Neural cell (in vitro differentiated cells): ENCODE results near the gene SBSN. TPM values are rescaled to one million over a fixed set of nuclear protein-coding genes. Genes with fewer than 3 reads are reported as not detected.

Source experiments
- H2AFZ ChIP-seq: fragments of 200-600, 300-800 bp; sonication (generic), shearing (Covaris generic); 2 replicates; pipeline ENCODE4 v1.6.0; 2014; ENCODE audit warnings: low read depth, mild to moderate bottlenecking, antibody characterized with exemption, low read length, moderate library complexity
- H3F3A ChIP-seq: fragments of 200-600 bp; shearing (Covaris generic); 2 replicates; pipeline ENCODE4 v1.6.1; 2016; ENCODE audit warnings: mild to moderate bottlenecking, moderate library complexity, mixed read lengths, antibody characterized with exemption, low read length; ENCODE audit not compliant: insufficient read depth, poor library complexity, severe bottlenecking
- H3K27ac ChIP-seq: fragments of 200-600, 300-800 bp; sonication (generic), shearing (Covaris generic); 2 replicates; pipeline ENCODE4 v1.5.1; 2014; ENCODE audit warnings: mild to moderate bottlenecking, low read length, moderate library complexity
- H3K27me3 ChIP-seq: fragments of 300-800, 200-600 bp; sonication (generic), shearing (Covaris generic); 2 replicates; pipeline ENCODE4 v1.6.0; 2014; ENCODE audit warnings: mild to moderate bottlenecking, low read depth, low read length, moderate library complexity; ENCODE audit not compliant: insufficient read depth
- H3K36me3 ChIP-seq: fragments of 300-800, 200-600 bp; sonication (generic), shearing (Covaris generic); 2 replicates; pipeline ENCODE4 v1.5.1; 2014; ENCODE audit warnings: mild to moderate bottlenecking, antibody characterized with exemption, low read length, moderate library complexity; ENCODE audit not compliant: insufficient read depth
- H3K4me2 ChIP-seq: fragments of 300-800, 200-600 bp; sonication (generic), shearing (Covaris generic); 2 replicates; pipeline ENCODE4 v1.6.0; 2014; ENCODE audit warnings: mild to moderate bottlenecking, low read length
- H3K4me3 ChIP-seq: fragments of 300-800, 200-600 bp; sonication (generic), shearing (Covaris generic); 2 replicates; pipeline ENCODE4 v1.5.1; 2014; ENCODE audit warnings: mild to moderate bottlenecking, low read length, moderate library complexity
- H3K79me2 ChIP-seq: fragments of 200-600 bp; shearing (Covaris generic); replicated peaks from 2 replicates; pipeline ENCODE4 v1.6.0; 2014; ENCODE audit warnings: mild to moderate bottlenecking, low read length, moderate library complexity; ENCODE audit not compliant: insufficient read depth
- H3K9ac ChIP-seq: fragments of 300-800, 200-600 bp; sonication (generic), shearing (Covaris generic); 2 replicates; pipeline ENCODE4 v1.6.1; 2016; ENCODE audit warnings: mild to moderate bottlenecking, low read length, mixed read lengths
- H3K9me2 ChIP-seq: fragments of 200-600 bp; shearing (Covaris generic); 2 replicates; pipeline ENCODE4 v1.6.1; 2016; ENCODE audit warnings: mild to moderate bottlenecking, low read length, mixed read lengths; ENCODE audit not compliant: insufficient read depth
- H3K9me3 ChIP-seq: fragments of 200-600, 300-800 bp; sonication (generic), shearing (Covaris generic); 2 replicates; pipeline ENCODE4 v1.6.1; 2016; ENCODE audit warnings: mild to moderate bottlenecking, mixed run types, low read length, moderate library complexity, mixed read lengths
- H4K20me1 ChIP-seq: fragments of 200-600 bp; shearing (Covaris generic); 2 replicates; pipeline ENCODE4 v1.6.1; 2016; ENCODE audit warnings: mild to moderate bottlenecking, mixed run types; ENCODE audit not compliant: insufficient read depth
- EP300 ChIP-seq: fragments of 450-650 bp; conservative IDR thresholded peaks from 2 replicates; pipeline ENCODE4 v1.6.1; 2014; ENCODE audit warnings: antibody characterized with exemption, mild to moderate bottlenecking, moderate library complexity; ENCODE audit not compliant: poor library complexity, severe bottlenecking
- EZH2 ChIP-seq: fragments of 200-600, 300-800 bp; shearing (Covaris generic), sonication (generic); IDR thresholded peaks from 2 replicates; pipeline ENCODE4 v1.6.1; 2014; ENCODE audit warnings: antibody characterized with exemption, low read length, borderline replicate concordance, mild to moderate bottlenecking; ENCODE audit not compliant: insufficient read depth, poor library complexity, severe bottlenecking
- MXI1 ChIP-seq: fragments of 450-650 bp; conservative IDR thresholded peaks from 2 replicates; pipeline ENCODE4 v1.6.1; 2014; ENCODE audit warnings: antibody characterized with exemption, mild to moderate bottlenecking; ENCODE audit not compliant: poor library complexity, severe bottlenecking
- POLR2AphosphoS5 ChIP-seq: IDR thresholded peaks from 2 replicates; pipeline ENCODE4 v1.6.1; 2012
- RAD21 ChIP-seq: fragments of 450-650 bp; conservative IDR thresholded peaks from 2 replicates; pipeline ENCODE4 v1.6.1; 2014; ENCODE audit warnings: antibody characterized with exemption, mild to moderate bottlenecking, moderate library complexity
- REST ChIP-seq: IDR thresholded peaks from 2 replicates; pipeline ENCODE4 v1.6.1; 2012; ENCODE audit warnings: borderline replicate concordance
- SMC3 ChIP-seq: fragments of 450-650 bp; conservative IDR thresholded peaks from 2 replicates; pipeline ENCODE4 v1.6.1; 2014; ENCODE audit warnings: antibody characterized with exemption, mild to moderate bottlenecking, moderate library complexity; ENCODE audit not compliant: poor library complexity
- TAF1 ChIP-seq: IDR thresholded peaks from 2 replicates; pipeline ENCODE4 v1.6.1; 2012; ENCODE audit warnings: low read depth
- polyA plus RNA-seq: library from polyadenylated mRNA; depleted of rRNA; stranded (reverse); fragments of >200 nt; gene quantifications from 2 replicates; pipeline ENCODE4 v1.2.3, GENCODE V29; 2014
- TF ChIP-seq, protein P1 (sequence below): fragments of 450-650 bp; IDR thresholded peaks from 2 replicates; pipeline ENCODE4 v1.5.1; 2014; ENCODE audit warnings: antibody characterized with exemption, mild to moderate bottlenecking, moderate library complexity; ENCODE audit not compliant: poor library complexity, severe bottlenecking

SBSN gene
- polyA plus RNA-seq, 1 donor from 2014 or later: not detected

DNA sequence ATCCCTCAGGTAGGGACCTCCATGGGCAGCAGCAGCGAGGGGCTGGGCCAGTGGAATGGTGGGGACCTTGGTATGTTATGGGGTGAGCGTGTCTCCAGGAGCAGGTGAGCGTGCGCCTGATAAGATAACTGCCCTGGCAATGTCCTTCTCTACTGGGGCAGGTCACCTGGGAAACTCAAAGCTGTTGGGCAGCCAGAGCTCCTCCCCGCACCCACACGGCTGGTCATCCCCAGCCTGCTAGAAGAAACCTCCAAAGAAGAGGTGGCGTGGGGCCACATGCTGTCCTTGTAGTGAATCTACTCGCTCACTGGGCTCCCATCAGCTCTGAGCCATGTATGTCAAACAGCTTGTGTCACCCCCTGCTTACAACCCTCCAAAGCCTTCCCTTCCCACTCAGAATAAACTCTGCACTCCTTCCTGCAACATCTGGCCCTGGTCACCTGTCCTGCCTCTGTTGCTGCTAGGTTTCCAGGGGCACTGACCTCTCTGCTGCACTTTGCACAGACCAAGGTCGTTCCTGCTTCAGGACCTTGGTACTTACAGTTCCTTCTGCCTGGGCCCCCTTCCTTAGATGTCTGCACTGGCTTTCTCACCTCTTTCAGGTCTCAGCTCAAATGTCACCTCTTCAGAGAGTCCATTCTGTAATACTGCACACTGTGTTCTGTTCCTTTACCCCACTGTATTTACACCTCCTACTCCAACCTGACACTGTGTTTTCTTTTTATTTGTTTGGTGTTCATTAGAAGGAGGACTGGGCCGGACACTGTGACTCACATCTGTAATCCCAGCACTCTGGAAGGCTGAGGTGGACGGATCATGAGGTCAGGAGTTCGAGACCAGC is 37.1 kb upstream of the SBSN start:
- H2AFZ ChIP-seq: no peak overlapping the region
- no peaks in the 10 kb centered on the region for H4K20me1 ChIP-seq
- TF ChIP-seq REST (no peak), POLR2AphosphoS5 (no peak), MXI1 (no peak), EP300 (no peak), TAF1 (no peak), RAD21 (no peak), SMC3 (no peak), EZH2 (no peak)
- TF ChIP-seq, protein P1, sequence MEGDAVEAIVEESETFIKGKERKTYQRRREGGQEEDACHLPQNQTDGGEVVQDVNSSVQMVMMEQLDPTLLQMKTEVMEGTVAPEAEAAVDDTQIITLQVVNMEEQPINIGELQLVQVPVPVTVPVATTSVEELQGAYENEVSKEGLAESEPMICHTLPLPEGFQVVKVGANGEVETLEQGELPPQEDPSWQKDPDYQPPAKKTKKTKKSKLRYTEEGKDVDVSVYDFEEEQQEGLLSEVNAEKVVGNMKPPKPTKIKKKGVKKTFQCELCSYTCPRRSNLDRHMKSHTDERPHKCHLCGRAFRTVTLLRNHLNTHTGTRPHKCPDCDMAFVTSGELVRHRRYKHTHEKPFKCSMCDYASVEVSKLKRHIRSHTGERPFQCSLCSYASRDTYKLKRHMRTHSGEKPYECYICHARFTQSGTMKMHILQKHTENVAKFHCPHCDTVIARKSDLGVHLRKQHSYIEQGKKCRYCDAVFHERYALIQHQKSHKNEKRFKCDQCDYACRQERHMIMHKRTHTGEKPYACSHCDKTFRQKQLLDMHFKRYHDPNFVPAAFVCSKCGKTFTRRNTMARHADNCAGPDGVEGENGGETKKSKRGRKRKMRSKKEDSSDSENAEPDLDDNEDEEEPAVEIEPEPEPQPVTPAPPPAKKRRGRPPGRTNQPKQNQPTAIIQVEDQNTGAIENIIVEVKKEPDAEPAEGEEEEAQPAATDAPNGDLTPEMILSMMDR: no peak
- H3K79me2 ChIP-seq: no peaks in the 10 kb centered on the region
- H3K9me3 ChIP-seq: no peaks in the 10 kb centered on the region
- H3K27ac ChIP-seq: no peak overlapping the region
- no peak overlapping the region for H3K4me2 ChIP-seq
- H3K9me2 ChIP-seq: no peaks in the 10 kb centered on the region
- H3K4me3 ChIP-seq: no peak overlapping the region
- H3K9ac ChIP-seq: no peak overlapping the region
- no peaks in the 10 kb centered on the region for H3F3A ChIP-seq
- H3K36me3 ChIP-seq: no peaks in the 10 kb centered on the region
- peaks cover 2% of the 10 kb centered on the region for H3K27me3 ChIP-seq

DNA sequence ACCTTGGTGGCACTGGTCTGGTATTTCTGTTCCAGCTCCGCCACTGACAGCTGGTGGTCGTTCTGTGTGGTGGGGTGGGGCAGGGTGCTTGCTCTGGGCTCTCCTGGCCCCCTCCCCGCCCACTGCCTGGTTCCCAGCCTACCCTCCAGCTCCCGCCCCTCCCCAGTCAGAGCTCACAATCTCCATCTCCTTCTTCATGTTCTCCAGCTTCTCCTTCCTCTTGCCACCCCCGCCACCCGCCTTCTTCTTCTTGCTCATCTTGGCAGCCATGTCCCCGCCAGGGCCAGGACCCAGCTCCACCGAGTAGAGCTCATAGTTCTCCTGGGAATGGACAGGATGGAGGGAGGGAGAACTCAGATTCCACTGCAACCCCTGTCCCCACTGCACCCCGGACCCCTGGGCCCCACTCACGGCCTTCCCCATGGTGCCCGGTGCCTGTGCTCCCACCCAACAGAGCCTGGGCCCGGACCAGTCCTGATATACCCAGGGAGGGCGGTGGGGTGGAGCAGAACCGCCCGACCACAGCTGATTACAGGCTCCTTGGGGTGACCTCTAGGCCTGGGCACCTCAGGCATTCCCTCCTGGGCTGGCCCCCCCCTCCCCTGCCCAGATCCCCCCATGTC is 35.2 kb upstream of the SBSN start, which contains the start of gene ATP4A:
TSS of gene ATP4A (minus strand) at position 452 of the 623 bp plus-strand sequence. CDS start at position 423, 29 bp downstream.
- no peak within 1 kb of the TSS for H3K27ac ChIP-seq
- H4K20me1 ChIP-seq: no peaks in the 10 kb centered on the region
- no peak within 1 kb of the TSS for H3K9ac ChIP-seq
- no peak for TF ChIP-seq POLR2AphosphoS5
- TF ChIP-seq, protein P1: no peak
- no peak for TF ChIP-seq EZH2
- TF ChIP-seq REST: no peak
- TF ChIP-seq SMC3: no peak
- TF ChIP-seq MXI1: no peak
- TF ChIP-seq EP300: no peak
- no peak for TF ChIP-seq RAD21
- no peak for TF ChIP-seq TAF1
- H3K79me2 ChIP-seq: no peaks in the 10 kb centered on the region
- H3K4me2 ChIP-seq: no peak within 1 kb of the TSS
- no peaks in the 10 kb centered on the region for H3K36me3 ChIP-seq
- no peak within 1 kb of the TSS for H2AFZ ChIP-seq
- H3K9me2 ChIP-seq: no peaks in the 10 kb centered on the region
- H3K9me3 ChIP-seq: no peaks in the 10 kb centered on the region
- no peak within 1 kb of the TSS for H3K4me3 ChIP-seq
- peaks cover 19% of the 10 kb centered on the region for H3K27me3 ChIP-seq
- H3F3A ChIP-seq: no peaks in the 10 kb centered on the region
